Mesenchymal stem cell (in vitro differentiated cells and primary cell): Measurements from ENCODE around the gene USP7.
"Not testable (repeated sequence)": the region's sequence is repeated elsewhere in the genome, so short reads cannot be mapped to it uniquely, and the experiment has no call there.

Experiments
- DNase-seq: peaks from one replicate; pipeline ENCODE4 v3.0.0-alpha.2; 2013
- H2AFZ ChIP-seq: one replicate; pipeline ENCODE4 v1.6.1; 2013; ENCODE audit warnings: low read depth, mild to moderate bottlenecking, control low read depth, inconsistent platforms, low read length, moderate library complexity
- H2AK5ac ChIP-seq: 2 replicates; pipeline ENCODE4 v1.6.1; 2013; ENCODE audit warnings: low read length, moderate library complexity, mild to moderate bottlenecking, inconsistent platforms; ENCODE audit not compliant: severe bottlenecking
- H2BK120ac ChIP-seq: one replicate; pipeline ENCODE4 v1.6.1; 2013; ENCODE audit warnings: low read depth, mild to moderate bottlenecking, inconsistent platforms, low read length, moderate library complexity
- H2BK12ac ChIP-seq, 2 experiments: one replicate each; pipeline ENCODE4 v1.6.1; 2013; ENCODE audit warnings: inconsistent platforms in 2 of 2, low read length in 2 of 2, mild to moderate bottlenecking in 2 of 2, moderate library complexity in 2 of 2, control low read depth in 1 of 2
- H2BK15ac ChIP-seq: one replicate; pipeline ENCODE4 v1.6.1; 2013; ENCODE audit warnings: mild to moderate bottlenecking, low read depth, inconsistent platforms; ENCODE audit not compliant: poor library complexity, severe bottlenecking
- H2BK5ac ChIP-seq: 2 replicates; pipeline ENCODE4 v1.6.1; 2013; ENCODE audit warnings: low read depth, mild to moderate bottlenecking, low read length, control low read depth, inconsistent platforms; ENCODE audit not compliant: poor library complexity, severe bottlenecking
- H3K14ac ChIP-seq, 2 experiments: one replicate each; pipeline ENCODE4 v1.6.1; 2013; ENCODE audit warnings: inconsistent platforms in 2 of 2, low read length in 2 of 2, control low read depth in 1 of 2, mild to moderate bottlenecking in 1 of 2, moderate library complexity in 1 of 2
- H3K18ac ChIP-seq, 2 experiments: one replicate each; pipeline ENCODE4 v1.6.1; 2013; ENCODE audit warnings: inconsistent platforms in 2 of 2, low read length in 2 of 2, control low read depth in 1 of 2, low read depth in 1 of 2, mild to moderate bottlenecking in 1 of 2
- H3K23ac ChIP-seq, 2 experiments: one replicate each; pipeline ENCODE4 v1.6.1; 2013; ENCODE audit warnings: inconsistent platforms in 2 of 2, low read length in 2 of 2, mild to moderate bottlenecking in 2 of 2, moderate library complexity in 2 of 2, control low read depth in 1 of 2
- H3K27ac ChIP-seq: 2 replicates; pipeline ENCODE4 v1.5.1; 2013; ENCODE audit warnings: mild to moderate bottlenecking, moderate library complexity, low read length, control low read depth, inconsistent platforms; ENCODE audit not compliant: poor library complexity, severe bottlenecking
- H3K27me3 ChIP-seq, 2 experiments: 2 replicates each; pipeline versions ENCODE4 v1.6.1 to v1.7.0; 2013; ENCODE audit warnings: low read length in 2 of 2, mild to moderate bottlenecking in 2 of 2, moderate library complexity in 2 of 2, control low read depth in 1 of 2, inconsistent platforms in 1 of 2; ENCODE audit not compliant: control insufficient read depth in 1 of 2, insufficient read depth in 1 of 2
- H3K36me3 ChIP-seq, 2 experiments: 2 replicates each; pipeline versions ENCODE4 v1.6.1 to v1.7.0; 2013; ENCODE audit warnings: low read length in 2 of 2, control low read depth in 1 of 2, inconsistent platforms in 1 of 2, low read depth in 1 of 2, mild to moderate bottlenecking in 1 of 2; ENCODE audit not compliant: insufficient read depth in 2 of 2, control insufficient read depth in 1 of 2
- H3K4ac ChIP-seq, 2 experiments: one replicate each; pipeline ENCODE4 v1.6.1; 2013; ENCODE audit warnings: inconsistent platforms in 2 of 2, low read length in 2 of 2, mild to moderate bottlenecking in 2 of 2, moderate library complexity in 2 of 2, control low read depth in 1 of 2, low read depth in 1 of 2
- H3K4me1 ChIP-seq: 2 replicates; pipeline ENCODE4 v1.6.1; 2013; ENCODE audit warnings: low read depth, low read length, control low read depth; ENCODE audit not compliant: control insufficient read depth, insufficient read depth
- H3K4me2 ChIP-seq: 2 replicates; pipeline ENCODE4 v1.6.1; 2013; ENCODE audit warnings: low read length, mild to moderate bottlenecking, inconsistent platforms; ENCODE audit not compliant: poor library complexity, severe bottlenecking
- H3K4me3 ChIP-seq, 2 experiments: 2 replicates each; pipeline versions ENCODE4 v1.5.1 to v1.7.0; 2013; ENCODE audit warnings: low read length in 2 of 2, mild to moderate bottlenecking in 2 of 2, control low read depth in 1 of 2, low read depth in 1 of 2; ENCODE audit not compliant: insufficient read depth in 1 of 2
- H3K79me1 ChIP-seq: replicated peaks from 2 replicates; pipeline ENCODE4 v1.6.1; 2013; ENCODE audit warnings: mild to moderate bottlenecking, control low read depth, low read length, inconsistent platforms; ENCODE audit not compliant: poor library complexity, severe bottlenecking
- H3K9ac ChIP-seq: 2 replicates; pipeline ENCODE4 v1.7.0; 2013; ENCODE audit warnings: mild to moderate bottlenecking, low read length, moderate library complexity
- H3K9me3 ChIP-seq: 2 replicates; pipeline ENCODE4 v1.7.0; 2013; ENCODE audit warnings: mild to moderate bottlenecking, low read length; ENCODE audit not compliant: control insufficient read depth
- H4K8ac ChIP-seq: one replicate; pipeline ENCODE4 v1.6.1; 2013; ENCODE audit warnings: inconsistent platforms, mild to moderate bottlenecking, low read length, moderate library complexity
- H4K91ac ChIP-seq: one replicate; pipeline ENCODE4 v1.6.1; 2013; ENCODE audit warnings: mild to moderate bottlenecking, low read length, inconsistent platforms
- WGBS: methylation state at CpG from one replicate; pipeline ENCODE4 v1.1.7; 2013; ENCODE audit warnings: mixed read lengths; 5-methylcytosine and 5-hydroxymethylcytosine counted together

The USP7 gene

DNA sequence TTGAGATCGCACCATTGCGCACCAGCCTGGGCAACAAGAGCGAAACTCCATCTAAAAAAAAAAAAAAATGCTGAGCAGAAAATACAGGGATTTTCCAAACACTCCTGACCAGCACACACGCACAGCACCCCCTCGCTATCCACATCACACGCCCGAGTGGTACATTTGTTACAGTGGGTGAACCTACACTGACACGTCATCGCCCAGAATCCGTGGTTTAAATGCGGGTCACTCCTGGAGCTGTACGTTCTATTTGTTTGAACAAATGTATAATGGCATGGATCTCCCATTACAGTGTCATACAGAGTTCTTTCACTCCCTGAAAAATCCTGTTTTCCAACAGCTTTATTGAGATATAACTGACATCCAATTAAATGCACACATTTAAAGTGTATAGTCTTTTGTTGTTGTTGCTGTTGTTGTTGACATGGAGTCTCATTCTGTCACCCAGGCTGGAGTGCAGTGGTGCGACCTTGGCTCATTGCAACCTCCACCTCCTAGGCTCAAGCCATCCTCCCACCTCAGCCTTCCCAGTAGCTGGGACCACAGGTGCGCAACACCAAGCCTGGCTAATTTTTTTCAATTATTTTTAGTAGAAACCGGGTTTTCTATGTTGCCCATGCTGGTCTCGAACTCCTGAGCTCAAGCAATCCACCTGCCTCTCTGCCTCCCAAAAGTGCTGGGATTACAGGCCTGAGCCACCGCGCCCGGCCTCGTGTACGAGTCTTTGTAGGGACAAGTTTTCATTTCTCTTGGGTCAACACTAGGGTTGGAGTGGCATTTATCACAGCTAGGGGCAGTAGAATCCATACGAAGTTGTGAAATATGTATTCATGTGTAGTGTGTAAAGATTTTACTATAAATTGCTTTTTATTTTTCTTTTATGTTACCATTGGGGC, 90.5 kb downstream of the USP7 start:
- 92% methylated on average over 21 of the region's 22 CpGs for WGBS
- H3K4me1 ChIP-seq: peaks cover 22% of the 10 kb centered on the region
- no peak overlapping the region for H3K14ac ChIP-seq
- no peak overlapping the region for H3K9ac ChIP-seq
- no peaks in the 10 kb centered on the region for H3K79me1 ChIP-seq
- no peak overlapping the region for H3K27ac ChIP-seq
- H2BK15ac ChIP-seq: no peak overlapping the region
- H3K4ac ChIP-seq: no peak overlapping the region
- no peak overlapping the region for H2BK5ac ChIP-seq
- DNase-seq: no peak
- H3K4me2 ChIP-seq: no peak overlapping the region
- H3K18ac ChIP-seq: no peak overlapping the region
- H3K9me3 ChIP-seq: no peaks in the 10 kb centered on the region
- no peak overlapping the region for H2BK120ac ChIP-seq
- no peak overlapping the region for H2AFZ ChIP-seq
- no peak overlapping the region for H3K4me3 ChIP-seq
- H2BK12ac ChIP-seq: no peak overlapping the region
- no peak overlapping the region for H2AK5ac ChIP-seq
- no peak overlapping the region for H4K91ac ChIP-seq
- no peak overlapping the region for H3K23ac ChIP-seq
- H4K8ac ChIP-seq: no peak overlapping the region
- no peaks in the 10 kb centered on the region for H3K27me3 ChIP-seq
- H3K36me3 ChIP-seq: no peaks in the 10 kb centered on the region

DNA sequence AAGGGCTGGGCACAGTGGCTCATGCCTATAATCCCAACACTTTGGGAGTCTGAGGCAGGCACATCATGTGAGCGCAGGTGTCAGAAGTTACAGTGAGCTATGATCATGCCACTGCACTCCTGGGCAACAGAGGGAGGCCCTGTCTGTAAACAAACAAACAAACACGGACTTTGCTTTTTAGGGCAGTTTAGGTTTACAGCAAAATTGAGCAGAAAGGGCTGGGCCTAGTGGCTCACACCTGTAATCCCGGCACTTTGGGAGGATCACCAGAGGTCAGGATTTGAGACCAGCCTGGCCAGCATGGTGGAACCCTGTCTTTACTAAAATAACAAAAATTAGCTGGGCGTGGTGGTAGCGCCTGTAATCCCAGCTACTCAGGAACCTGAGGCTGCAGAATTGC, 91.6 kb downstream of the USP7 start:
- Histone ChIP-seq H3K27me3 (no peaks in the 10 kb centered on the region), H3K14ac (no peak overlapping the region), H3K4me1 (peaks cover 15% of the 10 kb centered on the region), H4K91ac (no peak overlapping the region), H2AFZ (no peak overlapping the region), H3K79me1 (no peaks in the 10 kb centered on the region), H2BK12ac (no peak overlapping the region), H3K4ac (no peak overlapping the region), H3K36me3 (no peaks in the 10 kb centered on the region), H2BK15ac (peak overlapping the region; percentile 36), H3K23ac (no peak overlapping the region), H2AK5ac (peak overlapping the region; percentile 4), H3K27ac (no peak overlapping the region), H4K8ac (no peak overlapping the region), H3K4me2 (no peak overlapping the region), H3K4me3 (no peak overlapping the region), H2BK5ac (no peak overlapping the region), H2BK120ac (no peak overlapping the region), H3K18ac (no peak overlapping the region), H3K9me3 (no peaks in the 10 kb centered on the region), H3K9ac (no peak overlapping the region)
- no peak for DNase-seq
- WGBS: 90% methylated on average over 5 of the region's 5 CpGs

DNA sequence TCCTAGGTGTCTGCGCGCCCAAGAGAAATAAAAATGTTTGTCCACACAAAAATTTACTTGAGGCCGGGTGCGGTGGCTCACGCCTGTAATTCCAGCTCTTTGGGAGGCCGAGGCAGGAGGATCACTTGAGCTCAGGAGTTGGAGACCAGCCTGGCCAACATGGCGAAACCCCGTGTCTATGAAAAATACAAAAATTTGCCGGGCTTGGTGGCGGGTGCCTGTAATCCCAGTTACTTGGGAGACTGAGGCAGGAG, 93.8 kb downstream of the USP7 start:
- H2BK120ac ChIP-seq: peak overlapping the region; percentile 76
- H3K18ac ChIP-seq, H3K27ac ChIP-seq, H3K4me3 ChIP-seq, H3K4me2 ChIP-seq, H3K79me1 ChIP-seq, H3K4ac ChIP-seq, H3K36me3 ChIP-seq, H3K23ac ChIP-seq, H2BK12ac ChIP-seq, DNase-seq, H4K8ac ChIP-seq, H3K9me3 ChIP-seq, H3K9ac ChIP-seq, H4K91ac ChIP-seq, H2AFZ ChIP-seq, H3K27me3 ChIP-seq, H2BK5ac ChIP-seq: not testable (repeated sequence)
- peaks cover 27% of the 10 kb centered on the region for H3K4me1 ChIP-seq
- peak overlapping the region; percentile 23 for H2AK5ac ChIP-seq
- 98% methylated on average over 10 of the region's 10 CpGs for WGBS
- peak overlapping the region; percentile 75 for H2BK15ac ChIP-seq
- H3K14ac ChIP-seq: peak overlapping the region in 1 of 2 experiments; percentile 32

DNA sequence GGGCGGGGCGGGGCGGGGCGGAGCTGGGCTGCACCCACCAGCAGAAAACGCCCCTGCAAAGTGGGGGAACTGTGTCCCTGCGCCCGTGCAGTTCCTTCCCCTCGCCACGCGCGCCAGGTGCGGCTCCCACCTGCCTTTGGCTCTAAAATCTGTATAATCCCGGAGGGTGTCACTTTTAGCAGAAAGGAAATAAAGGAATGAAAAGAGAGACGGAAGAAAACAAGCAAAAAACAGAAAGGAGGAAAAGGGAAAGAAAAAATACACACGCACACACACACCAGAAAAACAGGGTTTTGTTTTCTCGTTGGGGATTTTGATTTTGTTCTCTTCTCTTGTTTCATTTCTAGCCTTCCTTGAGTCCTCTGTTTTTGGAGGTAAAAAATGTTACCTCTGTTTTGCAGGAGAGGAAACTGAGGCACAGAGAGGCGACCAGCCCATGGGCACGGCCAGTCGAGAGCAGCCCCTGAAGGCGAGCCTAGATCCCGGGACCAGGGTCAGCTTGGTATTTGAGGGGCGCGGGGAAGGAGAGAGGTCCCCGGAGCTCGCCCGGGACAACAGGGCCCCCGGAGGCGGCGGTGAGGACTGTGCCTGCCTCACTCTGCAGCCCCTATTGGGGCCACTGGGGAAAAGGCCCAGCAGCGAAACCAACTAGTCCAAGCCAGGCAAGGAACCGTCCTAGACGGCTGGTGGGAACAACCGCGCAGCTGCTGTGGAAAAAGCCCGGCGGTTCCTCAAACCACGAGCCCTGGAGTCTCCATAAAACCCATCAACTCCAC, 94.3 kb downstream of the USP7 start:
- H3K4me1 ChIP-seq: peaks cover 30% of the 10 kb centered on the region
- H2AFZ ChIP-seq: no peak overlapping the region
- H3K4ac ChIP-seq: peak overlapping the region in 1 of 2 experiments; percentile 71
- H3K9me3 ChIP-seq: no peaks in the 10 kb centered on the region
- peak overlapping the region; percentile 43 for H4K91ac ChIP-seq
- H3K4me2 ChIP-seq: peak overlapping the region; percentile 86
- no peak overlapping the region for H3K23ac ChIP-seq
- peak overlapping the region; percentile 56 to 76 for H3K4me3 ChIP-seq
- H3K27ac ChIP-seq: peak overlapping the region; percentile 24
- peak overlapping the region in 1 of 2 experiments; percentile 32 for H3K14ac ChIP-seq
- peak overlapping the region; percentile 77 for H3K9ac ChIP-seq
- peak overlapping the region; percentile 68 to 70 for H3K18ac ChIP-seq
- no peak overlapping the region for H2BK5ac ChIP-seq
- H3K79me1 ChIP-seq: no peaks in the 10 kb centered on the region
- peak overlapping the region in 1 of 2 experiments; percentile 81 for H2BK12ac ChIP-seq
- H3K36me3 ChIP-seq: peaks cover 0 to 3% of the 10 kb centered on the region in 2 experiments
- no peaks in the 10 kb centered on the region for H3K27me3 ChIP-seq
- H2BK15ac ChIP-seq: peak overlapping the region; percentile 75
- H2AK5ac ChIP-seq: peak overlapping the region; percentile 23
- DNase-seq: peak; percentile 58
- 25% methylated on average over 29 of the region's 37 CpGs for WGBS
- peak overlapping the region; percentile 83 for H4K8ac ChIP-seq
- peak overlapping the region; percentile 76 for H2BK120ac ChIP-seq
